Stimulated activated naive CD4-positive, alpha-beta T cell treated with Interleukin-2 at 50 U/mL for 16 hours (primary cell): ENCODE measurements around the gene ARL2BP.

Experiments used
- DNase-seq: peaks from one replicate; lab custom pipeline; 2025; lab: John Stamatoyannopoulos, UW

Gene ARL2BP

DNA sequence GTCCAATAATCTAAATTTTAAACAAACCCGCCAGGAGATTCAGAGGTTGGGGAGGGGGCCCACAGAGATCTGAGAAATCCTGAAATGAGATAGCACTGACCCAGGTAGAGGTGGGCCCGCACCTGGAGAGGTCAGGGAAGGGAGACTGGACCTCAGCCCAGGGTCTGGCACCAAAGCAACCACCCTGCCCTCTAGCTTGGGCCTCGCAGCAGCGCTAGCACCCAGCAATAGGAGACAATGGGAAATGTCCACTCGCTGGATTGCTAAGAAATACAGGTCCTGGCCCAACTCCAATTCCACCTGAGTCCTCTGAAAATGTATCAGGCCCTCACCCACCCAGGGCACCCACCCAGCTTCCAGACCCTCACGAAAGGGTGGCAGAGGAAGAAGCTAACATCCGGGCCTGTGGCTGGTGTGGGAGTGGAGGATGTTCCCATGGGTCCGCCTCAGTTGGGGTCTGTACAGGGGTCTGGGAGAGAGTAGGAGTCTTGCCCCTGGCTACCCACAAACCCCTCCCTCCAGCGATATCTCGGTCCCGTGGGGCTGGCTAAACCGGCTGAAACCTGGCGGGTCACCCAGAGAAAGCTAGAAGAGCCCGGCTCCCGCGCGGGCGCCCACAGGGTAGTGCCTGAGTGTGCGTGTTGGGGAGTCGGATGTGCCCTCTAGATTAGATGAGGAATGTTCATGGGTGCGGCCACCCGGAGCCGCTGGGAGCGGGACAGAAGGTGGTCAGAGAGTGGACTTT is 38.3 kb downstream of the ARL2BP start:
- DNase-seq = no peak

DNA sequence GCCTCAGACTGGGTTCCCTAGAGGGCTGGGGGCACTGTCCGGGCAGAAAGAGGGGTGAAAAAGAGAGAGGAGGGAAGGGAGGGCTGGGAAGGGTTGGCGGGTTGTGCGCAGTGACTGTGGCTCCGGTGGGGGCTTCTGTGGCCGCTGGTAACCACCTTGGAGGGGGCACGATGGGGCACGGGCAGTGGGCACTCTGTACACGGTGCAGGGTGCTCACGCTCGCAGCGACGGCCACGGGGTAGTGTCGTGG is 38.8 kb downstream of the ARL2BP start:
- DNase-seq = no peak

DNA sequence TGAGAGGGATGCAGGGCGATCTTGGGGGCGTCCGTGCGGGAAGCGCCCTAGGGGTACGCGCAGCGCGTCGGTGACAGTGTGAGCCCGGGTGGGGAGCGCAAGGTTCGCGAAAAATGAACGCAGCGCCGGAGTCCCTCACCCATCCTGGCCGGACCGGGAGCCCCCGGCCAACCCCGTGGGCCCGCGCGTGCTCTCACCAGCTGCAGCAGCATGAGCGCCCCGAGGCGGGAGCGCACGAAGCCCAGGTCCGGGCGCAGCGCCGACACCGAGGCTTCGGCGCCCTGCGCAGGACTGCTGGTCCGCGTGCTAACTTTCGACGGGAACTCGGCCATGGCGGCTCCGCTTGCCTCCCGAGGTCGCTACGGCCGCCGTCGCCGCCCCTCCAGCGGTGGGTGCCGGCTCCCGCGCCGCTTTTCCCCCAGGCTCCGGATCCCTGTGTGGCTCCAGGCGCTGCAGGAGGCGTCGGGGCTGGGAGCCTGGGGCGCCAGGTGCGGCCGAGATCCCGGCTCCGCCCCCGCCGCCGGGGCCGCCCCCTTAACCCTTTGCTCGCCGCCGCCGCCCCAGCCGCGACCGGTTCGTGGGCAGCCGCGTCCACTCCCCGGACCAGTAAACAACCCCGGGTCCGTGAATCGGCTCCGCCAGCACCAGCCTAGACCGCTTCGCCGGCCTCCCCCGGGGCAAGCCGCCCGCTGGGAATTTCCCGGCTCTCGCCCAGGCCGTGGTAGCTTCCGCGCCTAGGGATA is 39.3 kb downstream of the ARL2BP start, which contains the start of gene PLLP:
Gene PLLP (minus strand): TSS at position 464 of the 743 bp plus-strand sequence. CDS start 132 bp downstream, at position 332.
- peak; percentile 31 for DNase-seq

DNA sequence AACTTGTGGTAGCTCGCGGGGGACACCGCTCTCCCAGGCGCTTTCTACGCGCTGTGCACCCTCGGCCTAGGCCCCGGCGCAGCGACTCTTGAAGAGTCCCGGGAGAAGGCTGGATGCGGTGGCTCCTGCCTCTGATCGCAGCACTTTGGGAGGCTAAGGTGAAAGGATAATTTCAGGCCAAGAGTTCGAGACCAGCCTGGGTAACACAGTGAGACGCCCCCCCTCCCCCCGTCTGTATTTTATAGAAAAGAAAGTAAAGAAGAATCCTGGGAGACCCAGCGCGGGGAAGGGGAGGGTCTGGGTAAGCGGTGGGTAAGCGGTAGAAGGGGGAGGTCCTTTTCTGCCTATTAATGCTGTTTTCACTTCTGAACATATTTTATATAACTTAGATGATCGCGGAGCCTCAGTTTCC is 39.9 kb downstream of the ARL2BP start:
- DNase-seq = no peak

DNA sequence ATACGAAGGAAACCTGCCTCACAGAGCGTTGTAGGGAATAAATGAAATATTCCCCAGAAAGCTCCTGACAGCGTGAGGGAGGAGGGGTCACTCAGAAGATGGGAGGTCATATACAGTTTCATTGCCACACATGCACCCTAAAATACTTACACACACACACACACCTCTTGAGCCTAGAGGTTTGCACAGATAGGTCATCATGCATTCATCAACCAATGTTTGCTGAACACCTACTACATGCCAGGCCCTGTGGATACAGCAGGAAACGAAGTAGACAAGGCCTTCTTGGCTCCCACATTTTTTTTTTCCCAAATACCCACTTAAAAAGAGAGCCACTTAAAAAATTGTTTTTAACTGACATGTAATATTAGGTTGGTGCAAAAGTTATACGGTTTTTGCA is 40.3 kb downstream of the ARL2BP start:
- no peak for DNase-seq

DNA sequence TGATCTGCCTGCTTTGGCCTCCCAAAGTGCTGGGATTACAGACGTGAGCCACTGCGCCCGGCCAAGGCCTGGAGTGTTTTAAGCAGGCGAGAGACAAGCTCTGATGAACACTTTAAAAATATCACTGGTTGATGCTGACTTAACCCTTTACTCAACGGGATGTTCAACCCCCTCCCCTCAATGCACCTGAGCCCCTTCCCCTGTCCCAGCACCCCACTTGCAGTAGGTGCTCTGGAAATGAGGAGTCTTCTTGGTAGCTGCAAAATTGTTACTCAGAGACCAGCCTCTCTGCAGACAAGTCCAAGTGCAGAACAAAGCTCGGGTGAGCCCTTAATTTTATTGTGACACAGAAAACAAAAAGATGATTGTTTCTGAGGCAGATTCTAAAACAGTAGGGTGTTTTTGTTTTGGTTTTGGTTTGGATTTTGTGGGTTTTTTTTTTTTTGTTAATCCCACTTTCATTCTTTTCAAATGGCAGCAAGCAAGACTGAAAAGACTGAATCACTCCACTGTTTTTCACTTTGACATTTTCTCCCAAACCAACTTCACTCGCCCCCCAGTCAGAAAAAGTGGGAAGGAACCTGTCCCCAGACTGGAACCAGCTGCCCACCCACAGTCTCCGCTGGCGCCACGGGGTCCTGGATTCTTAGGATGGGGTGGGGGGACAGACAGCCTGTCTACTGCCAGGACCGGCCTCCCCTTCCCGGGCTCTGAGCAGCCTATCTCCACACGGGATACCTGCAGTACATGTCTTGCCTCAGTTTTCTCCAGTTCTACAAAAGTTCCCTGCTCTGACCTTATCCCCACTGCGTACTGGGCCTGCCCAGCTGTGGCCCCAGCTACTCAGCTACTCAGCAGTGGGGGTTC is 44.6 kb downstream of the ARL2BP start:
- no peak for DNase-seq

DNA sequence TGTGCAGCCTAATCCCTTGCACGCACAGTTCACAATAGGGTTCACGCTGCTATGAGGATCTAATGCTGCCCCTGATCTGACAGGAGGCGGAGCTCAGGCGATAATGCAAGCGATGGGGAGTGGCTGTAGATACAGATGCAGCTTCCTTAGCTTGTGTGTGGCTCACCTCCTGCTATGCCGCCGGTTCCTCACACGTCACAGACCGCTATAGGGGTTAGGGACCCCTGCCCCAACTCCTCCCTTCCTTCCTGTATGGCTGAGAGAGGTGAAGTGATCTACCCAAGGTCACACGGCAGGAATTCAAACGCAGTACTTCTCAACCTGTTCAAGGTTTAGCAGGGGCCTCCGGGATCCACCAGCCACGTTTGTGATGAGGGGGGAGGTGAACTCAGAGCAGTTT is 52.8 kb downstream of the ARL2BP start:
- peak; percentile 20 for DNase-seq

DNA sequence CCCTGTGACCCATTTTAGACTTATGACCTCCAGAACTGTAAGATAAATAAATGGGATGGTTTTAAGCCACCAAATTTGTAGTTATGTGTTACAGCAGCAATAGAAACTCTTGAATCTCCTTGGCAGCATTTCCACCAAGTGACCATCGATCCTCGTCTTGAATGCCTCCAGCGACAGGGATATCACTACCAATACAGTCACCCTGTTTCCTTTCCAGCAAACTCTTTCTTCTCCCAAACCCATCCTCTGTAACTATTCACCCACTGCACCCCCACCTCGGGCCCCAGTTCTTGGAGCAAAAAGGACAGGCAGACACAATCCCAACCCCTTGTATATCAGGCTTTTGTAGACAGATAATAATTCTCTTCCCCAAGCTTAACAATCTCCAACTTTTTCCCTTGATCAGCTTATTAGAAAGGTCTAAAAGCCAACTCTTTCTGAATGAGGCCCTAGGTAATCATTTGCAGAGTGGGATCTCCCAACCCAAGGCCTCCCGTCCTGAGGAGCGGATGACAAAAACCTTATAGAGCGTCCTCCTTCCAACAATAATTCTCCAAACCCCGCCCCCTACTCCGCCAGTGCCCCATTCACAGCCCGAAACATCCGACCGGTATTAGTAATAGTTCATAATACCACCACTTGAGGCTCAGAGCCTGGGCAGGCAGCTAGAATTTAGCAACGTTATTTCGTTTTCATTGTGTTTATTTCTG is 54.1 kb downstream of the ARL2BP start:
- peak; percentile 53 for DNase-seq

DNA sequence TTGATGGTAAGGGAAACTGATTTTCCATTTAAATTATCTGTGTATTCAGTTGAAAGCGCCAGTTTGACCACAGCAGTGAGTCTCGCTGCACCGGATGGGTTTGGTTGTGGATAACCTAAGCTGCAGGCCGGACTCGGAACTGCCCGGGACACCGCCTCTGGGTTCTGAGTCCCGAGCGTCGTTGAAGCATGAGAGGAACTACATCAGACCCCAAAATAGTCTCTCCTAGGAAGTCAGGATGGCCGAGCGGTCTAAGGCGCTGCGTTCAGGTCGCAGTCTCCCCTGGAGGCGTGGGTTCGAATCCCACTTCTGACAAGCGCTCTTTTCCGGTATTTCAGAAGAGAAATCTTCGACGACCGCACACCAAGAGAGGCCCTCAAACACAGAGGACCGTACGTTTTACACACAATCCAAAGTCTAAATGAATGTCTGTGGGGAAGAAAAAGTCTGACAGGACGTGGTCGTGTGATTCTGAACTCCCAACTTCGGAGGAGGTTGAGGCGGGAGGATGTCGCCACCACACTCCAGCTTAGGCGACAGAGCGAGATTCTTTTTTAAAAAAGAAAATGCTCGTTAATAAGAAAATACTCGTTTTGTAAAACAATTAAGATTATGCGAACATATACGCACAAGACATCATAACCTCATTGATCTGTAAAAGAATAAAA is 54.8 kb downstream of the ARL2BP start:
- DNase-seq = peak; percentile 73

DNA sequence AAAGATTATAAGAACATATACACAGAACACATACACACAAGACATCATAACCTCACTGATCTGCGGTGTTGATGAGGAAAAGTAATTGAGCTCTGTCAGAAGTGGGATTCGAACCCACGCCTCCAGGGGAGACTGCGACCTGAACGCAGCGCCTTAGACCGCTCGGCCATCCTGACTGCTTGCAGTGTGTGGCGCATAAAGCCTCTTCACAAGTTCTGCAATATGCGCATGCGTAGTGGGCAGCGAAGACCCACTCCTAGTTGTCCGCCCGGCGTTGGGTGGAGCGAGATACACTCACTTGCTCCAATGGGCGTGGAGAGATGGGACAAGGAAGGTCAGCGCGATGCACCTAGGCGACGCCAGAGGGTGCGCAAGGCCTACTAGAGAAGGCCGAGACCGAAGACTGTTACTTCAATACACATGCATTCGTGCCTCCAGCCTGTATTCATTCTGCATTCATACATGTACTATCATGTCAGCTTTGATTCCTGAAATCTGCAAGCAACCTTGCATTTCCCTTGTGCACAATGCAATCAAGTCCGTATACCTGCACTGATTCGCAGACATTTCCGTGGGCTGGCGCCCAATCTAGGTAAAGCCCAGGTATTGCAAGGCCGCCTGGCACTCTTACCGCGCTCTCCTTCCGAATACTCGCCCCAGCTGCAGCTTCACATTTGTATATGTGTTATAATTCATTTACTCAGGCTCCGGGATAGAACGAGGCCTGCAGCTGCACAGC is 55.5 kb downstream of the ARL2BP start:
- peak; percentile 96 for DNase-seq

DNA sequence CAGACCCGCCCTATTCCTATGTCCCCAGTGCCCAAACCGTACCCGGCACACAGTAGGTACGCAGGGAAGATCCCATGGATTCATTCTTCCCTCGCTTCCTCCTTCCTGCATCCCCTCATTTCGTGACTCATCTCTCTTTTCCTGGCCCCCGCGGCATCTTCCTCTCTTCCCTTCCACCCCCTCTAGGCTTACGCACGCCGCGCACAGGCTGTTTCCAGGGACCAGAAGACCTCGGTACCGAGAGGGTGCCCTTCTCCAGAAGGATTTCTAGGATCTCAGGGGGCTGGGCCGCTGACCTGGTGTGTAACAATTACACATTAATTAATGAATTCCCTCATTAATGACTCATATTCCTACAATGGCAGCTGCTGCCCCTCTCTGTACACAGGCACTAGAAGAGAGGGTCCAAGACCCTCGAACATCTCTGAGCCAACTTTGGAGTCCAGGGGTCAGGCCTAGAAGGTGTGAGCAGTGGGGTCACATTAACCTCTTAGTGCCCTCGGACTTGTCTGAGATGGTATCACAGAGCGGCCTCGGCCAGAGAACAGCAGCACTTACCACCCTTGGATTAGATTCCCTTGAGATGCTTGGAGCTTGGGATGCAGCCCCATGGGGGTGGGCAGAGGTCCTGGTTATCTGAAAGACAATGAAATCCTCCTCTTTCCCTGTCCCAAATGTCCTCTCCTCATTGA is 56.2 kb downstream of the ARL2BP start:
- DNase-seq = no peak
